ENCODE data around the gene MIER2. TPM values are rescaled to one million over a fixed set of nuclear protein-coding genes. Genes with fewer than 3 reads are reported as not detected.
"Not testable (repeated sequence)": the region's sequence is repeated elsewhere in the genome, so short reads cannot be mapped to it uniquely, and the experiment has no call there.

The MIER2 gene
- polyA plus RNA-seq, 3 donors = 7.8 to 26.9 (median 22.3) TPM

DNA sequence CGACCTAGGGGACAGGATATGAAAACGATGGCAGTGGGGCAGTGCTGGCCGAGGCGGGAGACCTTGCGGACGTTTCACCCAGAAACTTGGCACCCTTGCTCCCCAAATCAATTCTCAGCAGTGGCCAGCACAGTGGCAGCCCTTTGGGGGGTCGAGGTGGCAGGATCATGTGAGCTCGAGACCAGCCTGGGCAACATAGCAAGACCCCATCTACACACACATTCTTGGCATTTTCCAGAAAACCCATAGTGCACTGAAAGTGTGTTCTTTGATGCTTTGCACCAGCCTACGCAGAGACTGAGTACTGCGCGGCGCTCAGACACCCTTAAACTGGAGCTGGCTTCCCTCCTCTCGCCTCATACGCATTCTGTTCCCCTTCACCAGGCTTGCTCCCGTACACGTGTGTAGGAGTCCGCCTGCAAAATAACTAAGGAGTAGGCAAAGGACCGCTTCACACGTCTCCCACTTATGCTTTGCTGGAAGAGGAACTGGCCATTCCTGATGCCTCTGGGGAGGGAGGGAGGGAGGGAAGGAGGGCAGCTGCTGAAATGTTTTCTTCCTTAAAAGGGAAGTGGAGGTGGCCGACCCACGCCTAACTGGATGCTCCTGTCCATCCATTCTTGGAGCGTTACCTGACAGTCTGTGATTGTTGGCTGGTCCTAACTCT is 23.5 kb upstream of the MIER2 start:
- 61 to 68% (median 67%) methylated on average over 22 of the region's 22 CpGs for WGBS, 3 donors
- H3K27ac ChIP-seq (ENCODE audit: low read depth, low read length) = no peak overlapping the region

DNA sequence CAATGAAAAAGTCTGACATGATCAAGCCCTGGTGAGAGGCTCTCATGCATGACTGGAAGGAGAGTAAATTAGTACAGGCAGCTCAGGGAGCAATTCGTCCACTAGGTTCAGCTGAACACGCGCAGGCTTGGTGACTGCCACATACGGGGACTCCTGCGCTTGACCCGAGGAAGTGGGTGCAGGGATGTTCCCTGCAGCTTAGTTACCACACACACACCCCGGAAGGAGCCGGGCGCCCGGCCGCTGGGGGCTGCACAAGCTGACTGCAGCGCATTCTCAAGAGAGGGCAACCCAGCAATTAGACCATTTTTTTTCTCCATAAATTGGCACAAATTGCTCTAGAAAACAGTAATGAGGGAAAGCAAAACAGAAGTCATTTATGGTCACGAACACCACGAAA is 23.0 kb upstream of the MIER2 start:
- H3K27ac ChIP-seq (ENCODE audit: low read depth, low read length) = no peak overlapping the region
- 81 to 86% (median 82%) methylated on average over 14 of the region's 14 CpGs for WGBS, 3 donors

DNA sequence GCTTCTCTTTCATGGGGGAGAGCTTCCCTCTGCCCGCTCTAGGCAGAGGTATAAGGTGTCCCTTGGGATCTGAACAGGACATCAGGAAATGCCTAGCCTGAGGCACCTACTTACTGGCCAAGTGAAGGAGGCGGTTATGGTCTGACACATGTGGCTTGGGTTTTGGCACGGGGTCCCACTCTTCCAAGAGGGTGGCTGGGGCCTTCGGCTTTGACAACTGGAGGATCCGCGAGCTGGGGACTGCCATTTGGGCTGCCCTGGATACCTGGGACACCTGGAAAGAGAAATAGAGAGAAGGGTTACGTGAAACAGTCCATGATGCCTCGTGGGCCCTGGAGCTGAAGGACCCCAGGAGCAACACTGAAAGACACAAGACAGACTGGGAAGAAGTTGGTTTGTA is 22.4 kb upstream of the MIER2 start:
- WGBS, 3 donors = 77 to 95% (median 91%) methylated on average over 8 of the region's 8 CpGs
- no peak overlapping the region for H3K27ac ChIP-seq (ENCODE audit: low read depth, low read length)

DNA sequence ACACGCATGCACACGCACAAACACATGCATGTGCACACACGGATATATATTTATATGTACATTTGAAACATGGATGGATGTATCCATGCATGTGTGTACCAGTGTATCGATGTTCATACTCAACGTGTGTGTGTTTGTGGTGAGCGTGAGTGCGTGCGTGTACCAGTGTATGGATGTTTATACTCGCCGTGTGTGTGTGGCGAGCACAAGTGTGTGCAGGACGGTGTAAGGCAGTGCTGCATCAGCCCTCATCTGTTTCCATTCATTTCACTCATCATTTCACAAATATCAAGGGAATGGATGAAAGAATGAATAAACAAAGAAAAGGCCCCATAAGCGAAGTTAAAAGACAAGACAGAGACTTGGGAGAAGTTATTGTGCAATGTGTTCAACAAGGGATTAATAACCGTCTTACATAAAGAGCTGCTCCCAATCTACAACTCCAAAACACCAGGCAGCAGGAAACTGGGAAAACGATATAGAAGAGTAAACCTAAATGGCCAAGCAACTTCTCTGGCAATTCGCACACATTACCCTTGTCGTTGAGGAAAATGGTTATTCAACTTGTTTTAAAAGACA is 21.7 kb upstream of the MIER2 start:
- no peak overlapping the region for H3K27ac ChIP-seq (ENCODE audit: low read depth, low read length)
- WGBS, 3 donors = 87 to 90% (median 89%) methylated on average over 17 of the region's 17 CpGs

DNA sequence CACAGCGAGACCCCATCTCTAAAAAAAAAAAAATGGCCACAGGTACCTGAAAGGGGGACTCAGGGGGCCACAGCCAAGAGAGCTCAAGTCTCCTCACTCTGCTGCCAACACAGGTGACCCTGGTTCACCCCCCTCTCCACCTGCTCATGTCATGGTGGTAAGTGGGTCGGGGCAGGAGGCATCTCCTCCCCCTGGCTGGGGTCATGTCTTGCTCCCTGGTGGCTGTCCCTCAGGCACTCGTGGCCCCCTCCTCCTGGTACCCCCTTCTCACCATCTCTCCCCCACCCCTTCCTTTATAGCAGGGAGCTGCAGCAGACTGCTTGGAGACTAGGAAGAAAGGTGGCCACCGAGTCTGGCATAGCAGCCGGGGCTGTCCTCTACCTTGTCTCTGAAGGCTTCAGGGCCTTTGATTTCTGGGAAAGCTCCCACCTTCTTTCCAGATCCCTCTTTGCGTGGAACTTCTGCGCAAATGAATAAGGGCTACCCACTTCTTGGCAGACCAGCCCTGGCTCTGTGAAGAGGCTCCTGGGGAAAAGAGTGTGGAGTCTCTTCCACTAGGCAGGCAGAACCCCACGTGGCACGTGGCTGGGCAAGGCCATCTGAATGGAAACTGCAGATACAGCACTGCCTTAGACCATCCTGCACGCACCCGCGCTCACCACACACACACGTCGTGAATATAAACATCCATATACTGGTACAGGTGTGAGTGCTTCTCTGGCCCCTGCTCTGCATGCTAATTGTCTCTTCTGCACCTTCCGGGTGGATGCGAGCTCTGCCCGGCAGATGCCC is 20.1 kb upstream of the MIER2 start:
- H3K27ac ChIP-seq (ENCODE audit: low read depth, low read length) = no peak overlapping the region
- WGBS, 3 donors = 48 to 61% (median 61%) methylated on average over 17 of the region's 17 CpGs

DNA sequence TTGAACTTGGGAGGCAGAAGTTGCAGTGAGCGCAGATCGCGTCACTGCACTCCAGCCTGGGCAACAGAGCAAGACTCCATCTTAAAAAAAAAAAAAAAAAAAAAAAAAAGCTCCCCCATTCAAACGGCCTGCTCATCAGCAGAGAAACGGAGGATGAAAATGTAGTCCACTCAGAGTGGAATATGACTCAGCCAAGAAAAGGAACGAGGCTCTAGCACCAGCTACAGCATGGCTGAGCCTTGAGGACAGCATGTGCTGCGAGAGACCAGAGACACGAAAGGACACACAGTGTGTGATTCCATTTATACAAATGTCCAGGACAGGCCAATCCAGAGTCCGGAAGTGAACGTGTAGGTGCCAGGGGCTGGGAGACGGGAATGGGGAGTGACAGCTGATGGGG is 18.1 kb upstream of the MIER2 start:
- WGBS, 3 donors = 77 to 84% (median 82%) methylated on average over 11 of the region's 11 CpGs
- no peak overlapping the region for H3K27ac ChIP-seq (ENCODE audit: low read depth, low read length)

DNA sequence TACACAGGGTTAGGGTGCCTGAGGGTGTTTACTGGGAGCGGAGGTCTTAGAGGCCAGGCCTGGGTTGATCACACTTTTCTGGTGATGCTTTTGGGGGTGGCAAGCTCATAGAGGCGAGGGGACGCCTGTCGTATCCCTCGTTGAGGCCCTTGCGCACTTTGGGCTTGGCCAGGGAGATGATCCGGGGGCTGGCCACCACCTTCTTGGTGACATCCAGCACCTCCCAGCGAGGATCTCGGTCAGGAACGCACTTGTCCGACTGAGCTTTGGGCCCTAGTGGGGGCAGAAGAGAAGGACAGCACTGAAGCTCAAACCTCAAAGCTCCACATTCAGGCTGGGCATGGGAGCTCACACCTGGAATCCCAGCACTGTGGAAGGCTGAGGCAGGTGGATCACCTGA is 17.6 kb upstream of the MIER2 start:
- H3K27ac ChIP-seq (ENCODE audit: low read depth, low read length) = no peak overlapping the region
- WGBS, 3 donors = 88 to 93% (median 93%) methylated on average over 11 of the region's 11 CpGs

DNA sequence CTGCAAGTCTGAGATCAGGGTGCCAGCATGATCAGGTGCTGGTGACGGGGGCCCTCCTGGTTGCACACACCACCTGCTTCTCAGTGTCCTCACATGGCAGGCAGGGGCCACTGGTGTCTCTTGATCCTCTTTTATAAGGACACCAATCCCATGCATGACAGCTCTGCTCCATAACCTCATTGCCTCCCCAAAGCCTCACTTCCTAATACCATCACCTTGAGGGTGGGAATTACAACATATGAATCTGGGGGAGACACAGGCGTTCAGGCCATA is 15.0 kb upstream of the MIER2 start:
- WGBS, 3 donors = 64 to 91% (median 88%) methylated on average over 2 of the region's 2 CpGs

DNA sequence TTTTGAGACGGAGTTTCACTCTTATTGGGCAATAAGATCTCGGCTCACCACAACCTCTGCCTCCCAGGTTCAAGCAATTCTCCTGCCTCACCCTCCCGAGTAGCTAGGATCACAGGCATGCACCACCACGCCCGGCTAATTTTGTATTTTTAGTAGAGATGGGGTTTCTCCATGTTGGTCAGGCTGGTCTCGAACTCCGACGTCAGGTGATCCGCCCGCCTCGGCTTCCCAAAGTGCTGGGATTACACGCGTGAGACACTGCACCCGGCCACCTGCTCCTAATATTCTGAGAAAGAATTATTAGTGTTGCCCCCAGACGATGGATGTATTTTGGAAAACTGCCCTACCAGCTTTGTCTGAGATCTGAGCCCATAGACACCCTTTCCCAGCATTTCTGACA is 10.9 kb upstream of the MIER2 start:
- H3K27ac ChIP-seq (ENCODE audit: low read depth, low read length) = not testable (repeated sequence)
- 78 to 93% (median 90%) methylated on average over 14 to 15 of the region's 15 CpGs for WGBS, 3 donors

More for the DNA sequence above, 15.0 kb upstream of the MIER2 start:
- no peak overlapping the region for H3K27ac ChIP-seq (ENCODE audit: low read depth, low read length)

DNA sequence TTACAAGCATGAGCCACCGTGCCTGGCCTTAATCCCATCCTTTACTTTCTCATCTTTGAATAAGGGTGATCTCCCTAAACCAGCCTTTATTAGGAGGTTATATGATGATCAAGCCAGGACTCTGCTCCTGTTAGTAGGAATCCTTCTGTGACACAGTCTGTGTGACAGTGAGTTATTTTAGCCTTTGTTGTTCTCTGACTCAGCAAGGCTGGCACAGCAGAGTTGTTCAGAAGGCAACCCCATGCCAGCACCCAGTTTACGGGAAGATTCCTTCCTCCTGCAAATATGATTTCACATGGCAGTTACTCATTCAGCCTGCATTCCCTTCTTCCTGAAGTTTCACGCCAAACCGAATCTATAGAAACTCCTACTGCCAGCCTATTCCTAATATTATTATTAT is 10.5 kb upstream of the MIER2 start:
- WGBS, 3 donors = 87 to 91% (median 89%) methylated on average over 4 of the region's 4 CpGs

DNA sequence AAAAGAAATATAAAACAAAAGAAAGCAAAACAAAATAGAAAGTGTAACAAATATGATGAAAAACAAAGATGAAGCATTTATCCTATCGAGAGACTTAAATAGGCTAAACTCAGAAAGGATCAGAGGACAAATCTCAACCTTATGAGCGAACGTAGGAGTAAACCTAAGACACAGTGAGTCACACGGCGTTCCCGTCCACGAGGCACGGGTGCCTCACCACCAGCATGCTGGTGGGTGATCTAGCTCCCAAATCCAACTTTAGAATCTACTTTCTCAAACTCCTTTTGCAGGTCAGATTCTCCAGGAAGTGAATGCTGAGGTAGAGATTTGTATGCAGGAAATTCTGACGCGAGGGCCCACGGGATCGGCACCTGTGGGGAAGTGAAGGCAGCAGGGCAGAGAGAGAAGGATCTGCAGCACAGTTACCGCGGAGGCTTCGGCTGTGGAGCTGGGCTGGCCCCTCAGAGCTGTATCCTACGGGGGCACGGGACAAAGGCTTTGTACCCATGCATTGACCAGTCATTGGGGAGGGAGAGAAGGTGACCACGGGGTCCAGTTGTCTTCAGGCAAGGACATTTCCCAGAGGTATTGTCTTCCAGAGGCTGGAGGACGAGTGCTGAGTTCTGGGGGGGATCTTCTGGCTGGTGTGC is 7.5 kb upstream of the MIER2 start:
- H3K27ac ChIP-seq (ENCODE audit: low read depth, low read length) = no peak overlapping the region
- 65 to 76% (median 66%) methylated on average over 19 of the region's 19 CpGs for WGBS, 3 donors

More for the DNA sequence above, 10.5 kb upstream of the MIER2 start:
- H3K27ac ChIP-seq (ENCODE audit: low read depth, low read length) = no peak overlapping the region

DNA sequence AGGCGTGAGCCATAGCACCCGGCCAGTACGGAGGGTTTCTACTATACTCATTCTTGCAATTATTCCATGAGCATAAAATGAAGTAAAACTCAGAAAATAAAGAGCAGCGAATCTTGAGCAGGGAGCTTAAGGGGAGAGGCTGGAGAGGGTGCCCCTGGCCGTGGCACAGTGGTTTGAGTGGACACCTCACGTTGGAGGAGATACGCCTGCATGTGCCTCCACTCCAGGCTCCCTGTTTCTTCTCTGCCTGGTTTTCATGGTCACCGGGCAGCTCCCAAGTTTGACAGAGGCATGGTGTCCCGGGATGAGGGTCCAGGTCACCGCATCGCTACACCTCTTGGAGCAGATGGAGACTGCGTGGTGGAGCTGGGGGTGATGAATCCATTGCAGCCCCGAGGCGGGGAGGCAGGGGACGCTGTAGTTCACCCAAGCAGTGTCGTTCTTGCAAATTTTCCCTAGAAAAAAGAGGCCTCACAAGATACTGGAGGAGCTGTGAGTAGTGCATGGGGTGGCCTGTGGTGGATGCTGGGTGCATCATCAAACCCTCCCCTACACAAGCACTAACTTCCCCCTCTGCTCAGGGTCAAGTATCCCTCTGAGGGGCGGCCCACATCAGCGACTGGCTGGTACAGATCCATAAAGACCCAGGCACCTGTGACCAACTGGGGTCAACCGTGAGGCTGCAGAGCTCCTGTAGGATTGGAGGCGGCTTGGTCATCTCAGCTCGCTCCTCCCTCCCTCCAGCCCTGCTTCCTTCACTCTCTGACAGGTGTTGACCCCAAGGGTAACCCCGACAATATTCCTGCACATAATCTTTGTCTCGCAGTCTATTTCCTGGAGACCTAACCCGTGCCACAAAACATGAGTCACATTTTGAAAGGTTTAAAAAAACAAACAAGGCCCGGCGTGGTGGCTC is 3.6 kb upstream of the MIER2 start:
- no peak overlapping the region for H3K27ac ChIP-seq (ENCODE audit: low read depth, low read length)
- 61 to 71% (median 66%) methylated on average over 26 of the region's 26 CpGs for WGBS, 3 donors

DNA sequence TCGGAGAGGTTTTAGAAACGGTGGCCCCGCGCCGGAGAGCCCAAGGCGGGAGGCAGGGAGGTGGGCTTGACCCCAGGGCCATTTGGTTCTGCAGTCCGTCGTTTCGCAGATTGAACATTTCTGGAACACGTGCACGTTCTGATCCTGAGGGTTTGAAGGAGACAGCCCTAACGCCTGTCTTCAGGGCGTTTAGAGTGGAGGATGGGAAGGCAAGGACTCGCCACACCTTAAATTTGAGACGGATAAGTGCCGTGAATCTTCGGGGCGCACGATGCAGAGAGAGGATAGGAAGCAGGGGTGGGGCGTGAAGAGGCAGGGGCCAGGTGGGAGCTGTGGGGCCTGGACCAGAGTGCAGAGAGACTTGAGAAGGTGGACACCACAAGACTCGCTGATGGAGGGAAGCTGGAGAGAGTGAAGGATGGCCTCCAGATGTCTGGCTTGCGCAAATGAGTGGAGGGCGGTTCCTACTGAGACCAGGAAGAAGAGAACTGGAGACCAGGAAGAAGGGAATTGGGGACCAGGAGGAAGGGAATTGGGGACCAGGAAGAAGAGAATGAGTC is 804 bp upstream of the MIER2 start:
- no peak overlapping the region for H3K27ac ChIP-seq (ENCODE audit: low read depth, low read length)
- WGBS, 3 donors = 58 to 64% (median 61%) methylated on average over 23 of the region's 23 CpGs

DNA sequence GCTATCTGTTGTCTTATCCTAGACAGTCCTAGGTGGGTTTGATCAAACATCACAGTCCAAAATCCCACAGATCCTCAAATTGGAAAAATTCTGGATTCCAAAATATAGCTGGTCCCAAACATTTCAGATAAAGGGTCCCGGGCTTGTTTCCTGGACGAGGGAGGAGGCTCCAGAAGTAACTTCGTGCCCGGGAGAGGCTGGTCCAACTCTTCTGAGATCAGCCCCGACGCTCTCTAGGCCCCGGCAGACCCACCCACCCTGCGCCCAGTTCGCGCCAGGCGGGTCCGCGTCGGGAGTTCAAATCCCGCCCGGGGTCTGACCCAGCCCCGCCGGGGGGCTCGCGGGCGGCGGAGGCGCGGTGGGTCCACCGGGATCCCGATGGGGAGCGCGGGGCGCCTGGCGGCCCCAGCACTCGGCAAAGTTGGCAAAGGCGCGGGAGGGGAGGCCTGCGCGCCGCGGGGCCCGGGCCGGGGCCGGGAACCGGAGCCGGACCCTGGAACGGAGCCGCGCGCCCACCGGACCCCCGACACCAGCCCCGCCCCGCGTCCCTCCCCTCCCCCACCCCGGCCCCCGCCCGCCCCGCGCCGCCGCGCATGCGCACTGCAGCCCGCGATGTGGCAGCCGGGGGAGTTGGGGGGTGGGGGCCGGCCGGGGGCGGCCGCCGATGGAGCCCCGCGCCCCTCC is 513 bp downstream of the MIER2 start:
- WGBS, 3 donors = 1 to 2% (median 2%) methylated on average over 37 to 69 of the region's 70 CpGs
- H3K27ac ChIP-seq (ENCODE audit: low read depth, low read length) = no peak overlapping the region

DNA sequence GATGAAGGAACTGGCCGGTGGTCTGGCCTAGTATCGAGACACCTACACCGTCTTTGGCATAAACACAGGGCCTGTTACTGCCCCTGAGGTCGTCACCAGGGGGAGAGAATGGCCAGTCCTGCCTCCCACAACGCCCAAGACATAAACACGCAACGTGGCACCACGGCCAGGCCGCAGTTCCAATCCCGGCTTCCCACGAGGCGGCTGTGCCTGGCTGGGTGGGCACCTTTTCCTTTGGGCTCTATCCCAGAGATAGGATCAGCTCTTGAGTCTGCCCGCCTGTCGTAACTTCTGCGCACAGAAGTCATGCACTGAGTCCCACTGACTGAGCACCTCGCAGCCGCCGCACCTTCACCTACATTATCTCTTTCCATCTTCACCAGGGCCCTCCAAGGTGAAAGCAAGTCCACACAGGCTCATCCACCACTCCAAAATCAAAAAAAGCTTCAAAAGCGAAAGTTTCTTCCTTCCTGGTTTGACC is 1.1 kb downstream of the MIER2 start:
- 38 to 71% (median 53%) methylated on average over 19 of the region's 19 CpGs for WGBS, 3 donors
- H3K27ac ChIP-seq (ENCODE audit: low read depth, low read length) = no peak overlapping the region

DNA sequence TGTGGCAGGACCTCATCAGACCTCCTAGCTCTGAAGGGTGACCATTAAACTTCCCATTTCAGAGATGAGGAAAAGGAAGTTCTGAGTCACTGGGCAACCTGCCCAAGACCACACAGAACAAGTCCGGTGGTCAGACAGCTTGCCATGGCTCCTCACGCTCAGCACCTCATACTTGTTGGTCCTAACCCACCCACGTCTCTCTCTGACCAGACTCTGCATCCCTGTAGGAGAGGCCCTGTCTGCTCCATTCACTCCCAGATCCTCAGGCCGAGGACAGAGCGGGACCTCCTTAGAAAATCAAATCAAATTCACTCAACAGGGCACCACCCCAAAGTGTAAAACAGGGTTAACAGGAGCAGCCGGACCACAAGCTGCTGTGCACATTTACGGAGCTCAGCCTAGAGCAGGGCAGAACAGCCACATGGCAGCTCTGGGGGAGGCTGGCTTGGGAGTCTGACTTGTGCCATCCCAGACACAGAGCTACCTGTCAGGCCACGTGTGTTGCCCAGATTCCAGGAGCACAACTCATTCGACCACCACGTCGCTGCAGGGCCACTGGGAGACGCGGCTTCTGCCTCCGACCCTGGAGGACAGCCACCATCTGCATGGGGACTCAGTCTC is 1.7 kb downstream of the MIER2 start:
- 35 to 62% (median 41%) methylated on average over 14 of the region's 14 CpGs for WGBS, 3 donors
- H3K27ac ChIP-seq (ENCODE audit: low read depth, low read length) = no peak overlapping the region

DNA sequence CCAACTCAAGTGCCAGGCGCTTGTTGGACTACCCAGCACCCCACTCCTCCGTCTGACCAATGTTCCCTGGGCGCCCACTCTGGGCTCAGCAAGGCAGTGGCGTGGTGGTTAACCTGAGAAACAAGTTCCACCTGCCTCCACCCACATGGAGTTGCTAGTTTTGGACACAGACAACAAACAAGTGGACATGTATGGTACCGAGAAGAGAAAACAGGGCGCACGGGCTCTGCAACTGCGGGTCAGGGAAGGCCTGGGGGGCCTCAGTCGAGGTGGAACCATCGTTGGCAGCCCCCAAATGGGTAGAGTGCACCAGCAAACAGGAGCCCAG is 2.5 kb downstream of the MIER2 start:
- no peak overlapping the region for H3K27ac ChIP-seq (ENCODE audit: low read depth, low read length)
- WGBS, 3 donors = 84 to 91% (median 87%) methylated on average over 10 of the region's 10 CpGs

All from adipose tissue (tissue), 3 donors.